Esophagus (tissue), 2 donors: ENCODE data around the gene RIN3. TPM values are rescaled to one million over a fixed set of nuclear protein-coding genes. Genes with fewer than 3 reads are reported as not detected.
"Not testable (repeated sequence)": the region's sequence is repeated elsewhere in the genome, so short reads cannot be mapped to it uniquely, and the experiment has no call there.

ENCODE experiments used
- H3K27ac ChIP-seq, 2 donors: one replicate each; pipeline ENCODE4 v1.5.1; 2013; ENCODE audit warnings: low read depth in 2 of 2, mild to moderate bottlenecking in 2 of 2, inconsistent platforms in 1 of 2, low read length in 1 of 2, moderate library complexity in 1 of 2
- H3K27me3 ChIP-seq, 2 donors: one replicate each; pipeline ENCODE4 v1.6.1; 2013; ENCODE audit warnings: low read length in 2 of 2, control low read depth in 1 of 2, mild to moderate bottlenecking in 1 of 2; ENCODE audit not compliant: insufficient read depth in 2 of 2, control insufficient read depth in 1 of 2
- H3K36me3 ChIP-seq, 2 donors: one replicate each; pipeline ENCODE4 v1.6.1; 2013; ENCODE audit warnings: low read length in 1 of 2; ENCODE audit not compliant: control insufficient read depth in 2 of 2, insufficient read depth in 2 of 2
- H3K4me1 ChIP-seq, 2 donors: one replicate each; pipeline ENCODE4 v1.6.1; 2013; ENCODE audit warnings: low read length in 1 of 2; ENCODE audit not compliant: control insufficient read depth in 2 of 2, insufficient read depth in 2 of 2
- H3K4me3 ChIP-seq, 2 donors: one replicate each; pipeline ENCODE4 v1.5.1; 2013; ENCODE audit warnings: low read length in 2 of 2, mild to moderate bottlenecking in 2 of 2, low read depth in 1 of 2, moderate library complexity in 1 of 2
- H3K9me3 ChIP-seq, 2 donors: one replicate each; pipeline ENCODE4 v1.6.1; 2013; ENCODE audit warnings: mild to moderate bottlenecking in 2 of 2, low read depth in 1 of 2, low read length in 1 of 2, moderate library complexity in 1 of 2; ENCODE audit not compliant: control insufficient read depth in 2 of 2, insufficient read depth in 1 of 2
- WGBS, 2 donors: extraction: QIAGEN DNeasy Blood & Tissue Kit; methylation state at CpG; one replicate each; pipeline ENCODE4 v1.1.7; 2013; 5-methylcytosine and 5-hydroxymethylcytosine counted together
- polyA plus RNA-seq, 2 donors: library from polyadenylated mRNA; stranded (reverse); fragments of 200-250 nt; gene quantifications; one replicate each; pipeline ENCODE4 v1.2.3, GENCODE V29; 2013
- donor health status: healthy with polysubstance abuse.
- donor health status: Bipolar disorder and iron deficiency.

RIN3 gene
- polyA plus RNA-seq, 2 donors, result 4.8 to 7.3 TPM

DNA sequence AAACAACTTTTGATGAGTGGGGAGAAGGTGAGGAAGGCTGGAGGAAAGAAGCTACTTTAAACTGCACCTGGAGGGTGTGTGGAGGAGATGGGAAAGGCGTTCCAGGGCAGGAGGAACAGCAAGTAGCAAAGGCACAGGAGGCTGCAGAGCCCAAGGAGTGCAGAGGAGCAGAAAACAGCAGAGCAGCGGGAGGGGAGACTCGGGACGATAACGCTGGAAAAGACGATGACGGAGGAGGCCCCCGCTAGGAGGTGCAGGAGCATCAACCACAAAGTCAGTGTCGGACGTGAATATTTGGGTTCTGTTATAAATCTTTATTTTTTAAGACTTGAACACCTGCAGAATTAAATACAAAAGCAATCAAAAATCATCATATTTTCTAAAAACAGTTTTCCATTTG lies 189.9 kb downstream of the RIN3 start:
- no peak overlapping the region for H3K27ac ChIP-seq
- no peaks in the 10 kb centered on the region for H3K4me1 ChIP-seq
- no peaks in the 10 kb centered on the region for H3K9me3 ChIP-seq
- no peaks in the 10 kb centered on the region for H3K27me3 ChIP-seq
- H3K36me3 ChIP-seq, result peaks cover 0 to 17% of the 10 kb centered on the region in 2 donors
- H3K4me3 ChIP-seq, result no peak overlapping the region
- 95% methylated on average over 10 of the region's 10 CpGs for WGBS, 2 donors

DNA sequence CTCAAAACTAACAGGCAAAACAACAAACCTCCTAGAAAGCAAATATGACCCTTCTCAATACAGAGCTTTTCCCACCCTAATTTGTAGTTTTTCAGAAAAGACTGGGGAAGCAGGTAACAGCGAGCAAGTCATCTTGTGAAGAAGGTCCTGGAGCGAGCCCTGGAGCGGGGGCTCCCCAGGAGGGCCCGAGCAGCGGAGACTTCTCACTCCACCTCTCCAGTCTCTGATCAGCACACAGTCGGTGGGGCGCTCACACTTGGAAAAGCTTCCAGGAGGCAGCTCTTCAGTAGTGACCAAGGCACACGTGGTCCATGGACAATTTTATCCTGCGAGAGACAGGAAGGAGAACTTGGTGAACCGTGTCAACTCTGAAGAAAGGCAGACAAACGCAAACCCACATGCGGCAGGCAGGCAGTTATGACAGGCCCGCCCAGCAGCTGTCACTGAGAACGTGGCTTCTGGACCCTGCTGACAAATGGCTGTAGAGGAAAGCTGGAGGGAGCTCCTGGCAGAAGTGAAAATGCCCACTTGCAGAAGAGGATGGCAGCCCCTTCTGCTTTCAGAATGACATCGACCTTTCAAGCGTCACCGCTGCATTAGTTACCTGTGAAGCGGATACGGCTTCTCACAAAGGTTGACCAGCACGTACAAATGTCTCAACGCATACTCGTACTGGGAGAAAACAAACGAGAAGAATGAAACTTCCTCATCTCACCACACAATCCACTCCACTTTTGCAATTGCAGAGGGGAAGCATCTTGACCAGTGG lies 190.6 kb downstream of the RIN3 start:
- Histone ChIP-seq H3K27me3 (no peaks in the 10 kb centered on the region), H3K9me3 (no peaks in the 10 kb centered on the region), H3K36me3 (peaks cover 0 to 17% of the 10 kb centered on the region in 2 donors), H3K4me3 (no peak overlapping the region), H3K27ac (no peak overlapping the region), H3K4me1 (no peaks in the 10 kb centered on the region)
- 83% methylated on average over 23 of the region's 23 CpGs for WGBS, 2 donors

DNA sequence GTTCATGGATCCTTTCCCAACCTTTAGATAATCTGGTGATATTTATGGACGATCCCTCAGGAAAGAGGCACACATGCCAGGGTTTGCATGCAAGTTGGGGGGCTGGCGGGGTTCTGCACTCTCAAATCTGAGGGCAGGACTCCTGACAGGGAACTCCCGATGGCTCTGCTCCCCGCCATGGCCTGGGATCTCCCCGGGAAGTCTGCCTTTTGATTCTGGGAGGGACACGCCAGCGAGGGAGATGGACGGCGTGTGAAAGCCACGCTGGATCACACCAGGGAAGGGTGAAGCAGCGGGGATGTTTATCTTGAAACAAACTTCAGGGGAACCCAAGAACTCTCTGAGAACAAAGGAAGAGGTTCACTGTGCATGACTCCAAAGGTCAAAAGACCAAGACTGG lies 191.2 kb downstream of the RIN3 start:
- Histone ChIP-seq H3K27ac (no peak overlapping the region), H3K9me3 (no peaks in the 10 kb centered on the region), H3K27me3 (no peaks in the 10 kb centered on the region), H3K36me3 (peaks cover 0 to 23% of the 10 kb centered on the region in 2 donors), H3K4me3 (no peak overlapping the region), H3K4me1 (no peaks in the 10 kb centered on the region)
- 90 to 92% methylated on average over 11 of the region's 11 CpGs for WGBS, 2 donors

DNA sequence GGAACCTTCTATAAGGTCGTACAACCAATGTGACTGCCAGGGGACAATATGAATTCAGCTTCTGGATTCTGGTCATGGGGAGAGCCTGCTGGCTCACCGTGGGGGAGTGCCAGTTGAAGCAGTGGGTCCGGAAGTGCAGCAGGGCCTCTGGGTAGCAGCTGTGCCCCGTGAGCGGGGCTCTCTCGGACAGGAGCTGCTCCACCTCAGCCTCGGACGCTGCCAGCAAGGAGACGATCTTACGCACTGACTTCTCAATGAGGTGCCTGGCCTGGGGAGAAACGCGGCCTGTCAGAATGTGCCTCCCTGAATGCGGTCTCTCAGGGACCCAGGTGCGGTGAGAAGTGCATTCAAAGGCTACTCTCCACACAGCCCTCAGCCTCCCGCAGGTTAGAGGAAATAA lies 192.8 kb downstream of the RIN3 start:
- H3K9me3 ChIP-seq, result no peaks in the 10 kb centered on the region
- peaks cover 4 to 37% of the 10 kb centered on the region in 2 donors for H3K36me3 ChIP-seq
- H3K27ac ChIP-seq, result no peak overlapping the region
- no peak overlapping the region for H3K4me3 ChIP-seq
- H3K27me3 ChIP-seq, result no peaks in the 10 kb centered on the region
- H3K4me1 ChIP-seq, result no peaks in the 10 kb centered on the region
- WGBS, 2 donors, result 92% methylated on average over 13 to 15 of the region's 15 CpGs

DNA sequence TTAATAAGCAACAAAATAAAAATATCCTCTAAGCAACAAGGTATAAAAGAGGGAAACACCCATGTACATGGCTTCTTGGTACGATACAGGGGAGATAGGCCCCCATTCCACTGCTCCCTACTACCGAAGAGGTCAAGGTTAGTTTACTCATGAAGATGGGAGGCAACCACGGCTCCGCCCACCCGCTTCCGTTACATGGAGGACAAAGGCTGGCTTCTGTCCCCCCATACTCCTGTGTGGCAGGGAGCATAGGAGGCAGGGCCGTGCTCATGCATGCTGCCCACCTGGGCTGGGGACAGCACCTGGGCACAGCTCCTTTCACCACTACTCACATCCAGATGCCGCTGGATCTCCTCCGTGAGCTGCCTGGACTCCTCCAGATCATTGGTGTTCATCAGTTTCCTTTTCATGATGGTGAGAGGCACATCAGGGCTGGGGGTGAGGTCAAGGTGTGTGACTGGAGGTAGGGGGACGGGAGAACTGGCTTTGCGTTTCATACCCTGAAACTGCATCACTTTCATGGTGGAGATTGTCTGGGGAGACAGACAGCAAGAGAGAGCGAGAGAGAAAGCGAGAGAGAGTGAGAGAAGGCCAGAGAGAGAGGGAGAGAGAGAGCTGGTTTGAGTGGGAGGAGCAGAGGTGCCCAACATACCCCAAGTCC lies 195.9 kb downstream of the RIN3 start:
- H3K27me3 ChIP-seq, result no peaks in the 10 kb centered on the region
- no peaks in the 10 kb centered on the region for H3K9me3 ChIP-seq
- H3K4me3 ChIP-seq, result no peak overlapping the region
- no peaks in the 10 kb centered on the region for H3K4me1 ChIP-seq
- H3K36me3 ChIP-seq, result peaks cover 4 to 41% of the 10 kb centered on the region in 2 donors
- H3K27ac ChIP-seq, result no peak overlapping the region
- WGBS, 2 donors, result 87 to 89% methylated on average over 13 of the region's 13 CpGs

DNA sequence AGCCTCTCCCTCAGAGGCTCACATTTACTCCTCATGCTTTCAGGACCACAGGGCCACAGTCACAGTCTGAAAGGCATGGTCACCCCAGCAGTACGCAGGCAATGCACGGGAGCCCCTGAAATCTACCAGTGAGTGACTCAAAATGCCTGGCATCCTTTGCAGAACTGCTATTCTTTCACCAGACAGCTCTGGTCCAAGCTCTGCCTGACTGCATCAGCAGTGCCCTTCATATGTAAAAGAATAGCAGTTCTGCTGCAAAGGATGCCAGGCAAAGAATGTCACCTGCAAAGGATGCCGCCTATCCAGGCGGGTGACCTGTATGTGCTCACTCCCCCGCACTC lies 196.4 kb downstream of the RIN3 start:
- no peaks in the 10 kb centered on the region for H3K9me3 ChIP-seq
- no peaks in the 10 kb centered on the region for H3K4me1 ChIP-seq
- H3K4me3 ChIP-seq, result no peak overlapping the region
- peaks cover 4 to 39% of the 10 kb centered on the region in 2 donors for H3K36me3 ChIP-seq
- no peaks in the 10 kb centered on the region for H3K27me3 ChIP-seq
- WGBS, 2 donors, result 95 to 96% methylated on average over 5 of the region's 5 CpGs
- no peak overlapping the region for H3K27ac ChIP-seq

DNA sequence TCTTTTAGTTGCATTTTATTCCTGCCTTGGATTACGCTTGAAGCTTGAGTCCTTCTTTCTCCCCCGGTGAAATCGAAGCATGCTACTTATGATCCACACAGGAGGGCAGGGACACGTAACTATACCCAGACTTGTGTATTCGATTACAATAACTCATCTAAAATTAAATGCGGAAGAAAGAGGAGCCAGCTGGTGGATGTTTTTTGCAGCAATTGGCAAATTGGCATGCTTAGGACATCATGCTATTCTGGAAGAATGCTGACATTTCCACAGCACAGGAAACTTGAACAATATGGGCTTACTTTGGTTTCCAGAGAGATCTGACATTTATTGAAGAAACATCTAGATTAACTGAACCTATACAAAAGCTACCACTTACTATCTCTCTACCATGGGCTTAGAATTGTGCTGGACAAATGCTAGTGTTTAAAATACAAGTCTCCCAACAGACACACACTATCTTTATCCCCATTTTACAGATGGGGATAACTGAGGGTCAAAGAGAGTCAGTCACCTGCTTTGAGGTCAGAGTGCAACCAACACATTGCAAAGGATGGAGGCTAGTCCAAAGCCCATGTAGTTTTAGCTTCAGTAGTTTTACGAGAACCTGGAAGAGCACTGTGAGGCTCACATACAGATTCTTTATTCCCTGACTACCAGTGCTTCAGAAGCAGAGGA lies 198.5 kb downstream of the RIN3 start:
- no peak overlapping the region for H3K27ac ChIP-seq
- H3K9me3 ChIP-seq, result no peaks in the 10 kb centered on the region
- 92 to 94% methylated on average over 7 of the region's 7 CpGs for WGBS, 2 donors
- no peaks in the 10 kb centered on the region for H3K27me3 ChIP-seq
- H3K36me3 ChIP-seq, result peaks cover 4 to 32% of the 10 kb centered on the region in 2 donors
- H3K4me1 ChIP-seq, result no peaks in the 10 kb centered on the region
- no peak overlapping the region for H3K4me3 ChIP-seq

DNA sequence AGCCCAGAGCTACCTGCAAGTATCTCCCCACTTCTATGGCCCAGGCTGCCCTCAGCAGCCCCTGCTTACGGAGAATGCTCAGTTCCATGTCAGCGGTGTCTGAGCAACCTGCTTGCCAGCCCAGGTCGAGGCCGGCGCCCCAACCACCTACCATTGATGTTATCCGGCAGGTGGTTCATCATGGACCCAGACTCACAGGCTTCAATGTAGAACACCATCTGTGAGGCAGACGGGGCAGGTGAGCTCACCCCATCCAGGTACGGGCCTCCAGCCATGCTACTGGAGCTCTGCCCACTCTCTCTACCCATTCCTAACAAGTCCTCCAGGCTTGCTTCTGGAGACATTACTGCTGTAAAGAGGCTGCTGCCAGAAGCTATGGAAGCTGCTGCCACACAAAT lies 199.1 kb downstream of the RIN3 start:
- 93 to 96% methylated on average over 8 of the region's 8 CpGs for WGBS, 2 donors
- Histone ChIP-seq H3K36me3 (peaks cover 4 to 32% of the 10 kb centered on the region in 2 donors), H3K9me3 (no peaks in the 10 kb centered on the region), H3K4me1 (no peaks in the 10 kb centered on the region), H3K27ac (no peak overlapping the region), H3K4me3 (no peak overlapping the region), H3K27me3 (no peaks in the 10 kb centered on the region)

DNA sequence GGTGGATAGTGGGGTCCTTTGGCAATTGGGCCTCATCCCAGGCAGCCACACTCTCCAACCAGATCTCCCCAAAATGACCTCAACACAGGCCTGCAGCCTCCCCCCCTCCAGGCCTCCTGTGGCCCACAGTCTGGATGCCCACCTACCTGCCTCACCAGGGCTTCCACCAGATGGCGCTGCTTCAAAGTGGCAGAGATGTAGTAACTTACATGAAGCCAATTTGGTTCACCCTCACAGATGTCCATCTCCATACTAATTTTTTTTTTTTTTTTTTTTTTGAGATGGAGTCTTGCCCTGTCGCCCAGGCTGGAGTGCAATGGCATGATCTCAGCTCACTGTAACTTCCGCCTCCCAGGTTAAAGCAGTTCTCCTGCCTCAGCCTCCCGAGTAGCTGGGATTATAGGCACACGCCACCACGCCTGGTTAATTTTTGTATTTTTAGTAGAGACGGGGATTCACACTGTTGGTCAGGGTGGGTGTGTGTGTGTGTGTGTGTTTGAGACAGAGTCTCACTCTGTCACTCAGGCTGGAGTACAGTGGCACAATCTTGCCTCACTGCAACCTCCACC lies 201.2 kb downstream of the RIN3 start:
- not testable (repeated sequence) for H3K27me3 ChIP-seq, H3K27ac ChIP-seq, H3K4me1 ChIP-seq, H3K9me3 ChIP-seq, H3K4me3 ChIP-seq
- WGBS, 2 donors, result 76% methylated on average over 7 of the region's 7 CpGs
- H3K36me3 ChIP-seq, result peaks cover 4 to 26% of the 10 kb centered on the region in 2 donors
